Hindlimb muscle (tissue), 1 donor: ENCODE results near the gene YRDC. TPM values are rescaled to one million over a fixed set of nuclear protein-coding genes. Genes with fewer than 3 reads are reported as not detected.

ENCODE experiments used
- DNase-seq: peaks from one replicate; pipeline ENCODE4 v3.0.0-alpha.2; 2013
- polyA plus RNA-seq: library from polyadenylated mRNA; unstranded; fragments of 120-200 nt; gene quantifications from one replicate; pipeline ENCODE4 v1.2.1, GENCODE V29; 2013; ENCODE audit not compliant: insufficient read length

The YRDC gene
- polyA plus RNA-seq, 1 donor = 7.0 TPM

DNA sequence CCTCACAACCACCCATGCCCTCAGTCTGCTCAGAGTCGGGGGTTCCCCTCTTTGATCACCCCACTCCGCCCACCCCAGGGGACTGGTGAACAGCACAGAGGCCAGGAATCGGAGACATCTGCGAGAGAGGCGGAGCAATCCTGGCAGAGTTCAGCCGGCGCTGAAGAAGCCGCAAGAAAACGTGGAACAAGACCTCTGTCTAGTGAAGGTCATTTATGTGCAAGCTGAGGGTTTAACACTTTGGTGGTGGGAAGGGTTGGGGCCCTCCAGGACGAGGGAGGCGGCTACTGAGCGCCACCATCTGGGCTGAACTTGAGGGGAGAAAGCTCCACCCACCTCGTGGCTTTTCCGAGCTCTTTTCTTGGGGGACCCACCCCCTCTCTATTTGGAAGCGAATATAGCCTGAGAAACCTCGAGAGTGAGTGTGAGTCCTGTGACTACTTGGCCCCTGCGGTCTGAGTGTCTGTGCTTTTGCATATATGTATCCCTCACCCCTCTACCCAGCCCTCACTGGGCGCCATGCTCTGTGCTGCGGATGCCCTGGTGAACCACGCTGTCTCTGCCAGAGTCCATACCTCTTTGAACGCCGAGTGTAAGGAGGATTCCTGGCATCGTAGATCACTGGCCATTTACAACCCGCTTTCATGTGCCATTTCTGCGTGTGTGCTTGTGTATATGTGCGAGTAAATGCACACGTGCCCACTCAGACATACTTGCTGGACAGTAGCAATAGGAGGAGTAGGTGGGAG, 41.9 kb downstream of the YRDC start:
- no peak for DNase-seq

GRCh38 chr1:37764888-37765441, 43.0 kb downstream of the YRDC start, which contains the start of gene EPHA10:
EPHA10 (minus strand) TSS chr1:37765120; CDS start chr1:37765066, 54 bp downstream.
- no peak for DNase-seq

DNA sequence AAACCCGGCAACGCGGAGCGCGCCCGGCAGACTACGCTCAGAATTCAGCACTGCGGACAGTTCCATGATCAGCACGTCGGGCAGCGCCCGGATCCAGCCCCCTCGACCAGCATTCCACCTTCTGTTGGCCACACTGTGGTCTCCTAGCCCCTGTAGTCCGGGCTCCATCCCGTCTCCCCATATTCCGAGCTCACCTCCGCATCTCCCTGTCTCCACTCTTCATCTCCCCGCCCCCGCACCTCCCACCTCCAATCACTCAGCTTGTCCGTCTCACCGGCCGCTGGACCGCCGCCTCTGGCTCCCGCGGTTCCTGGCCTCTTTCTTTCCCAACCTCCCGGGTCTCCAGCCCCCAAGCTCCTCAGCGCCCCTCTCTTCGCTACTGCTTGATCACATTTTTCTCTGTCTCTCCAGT, 43.6 kb downstream of the YRDC start:
- peak; percentile 62 for DNase-seq

DNA sequence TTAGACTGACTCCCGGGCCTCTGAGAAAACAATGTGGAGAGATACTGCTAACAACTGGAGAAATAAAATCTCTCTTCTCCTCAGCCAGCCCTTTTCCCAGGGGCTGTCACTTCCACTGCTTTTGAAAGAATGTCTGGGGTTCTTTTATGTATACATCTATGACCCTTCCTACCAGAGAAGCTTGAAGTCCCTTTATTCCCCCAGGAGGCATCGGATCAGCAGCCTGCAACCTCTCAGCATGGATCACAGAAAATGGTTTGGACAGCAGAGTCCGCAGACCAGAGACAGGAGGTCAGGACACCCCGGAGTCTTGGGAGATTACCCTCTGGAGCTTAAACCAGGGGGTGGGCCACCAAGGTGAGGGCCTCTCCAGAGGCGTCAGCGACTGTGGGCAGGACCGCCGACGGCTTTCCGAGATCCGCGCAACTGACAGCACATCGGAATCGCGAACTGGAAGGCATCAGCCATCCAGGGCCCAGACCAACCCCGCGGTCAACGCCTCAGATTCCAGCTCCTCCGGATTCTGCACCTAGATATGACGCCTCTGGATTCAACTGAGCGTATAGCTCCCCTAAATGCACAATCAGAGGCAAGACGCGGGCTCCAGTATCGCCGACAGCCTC, 44.1 kb downstream of the YRDC start:
- no peak for DNase-seq

DNA sequence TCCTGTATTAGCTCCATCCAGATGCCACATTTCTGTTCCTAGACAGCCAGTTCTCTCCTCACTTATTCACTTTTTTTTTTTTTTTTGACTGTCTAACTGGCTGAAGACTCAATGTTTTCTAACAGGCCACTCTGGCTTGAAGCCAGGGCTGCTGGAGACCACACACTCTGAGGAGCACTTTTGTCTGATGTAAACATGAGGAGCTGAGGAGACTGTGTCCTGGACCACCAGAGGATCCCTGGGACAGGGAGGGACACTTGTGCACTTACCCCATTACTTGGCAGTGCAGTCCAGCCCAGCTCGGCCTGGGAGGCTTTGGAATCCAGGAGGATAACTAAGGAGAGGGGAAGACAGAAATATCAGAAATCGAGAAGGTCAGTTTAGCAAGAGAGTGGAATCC, 45.5 kb downstream of the YRDC start:
- DNase-seq = no peak

- DNase-seq = no peak
Observed at GRCh38 chr1:37761416-37762095, 46.5 kb downstream of the YRDC start.

DNA sequence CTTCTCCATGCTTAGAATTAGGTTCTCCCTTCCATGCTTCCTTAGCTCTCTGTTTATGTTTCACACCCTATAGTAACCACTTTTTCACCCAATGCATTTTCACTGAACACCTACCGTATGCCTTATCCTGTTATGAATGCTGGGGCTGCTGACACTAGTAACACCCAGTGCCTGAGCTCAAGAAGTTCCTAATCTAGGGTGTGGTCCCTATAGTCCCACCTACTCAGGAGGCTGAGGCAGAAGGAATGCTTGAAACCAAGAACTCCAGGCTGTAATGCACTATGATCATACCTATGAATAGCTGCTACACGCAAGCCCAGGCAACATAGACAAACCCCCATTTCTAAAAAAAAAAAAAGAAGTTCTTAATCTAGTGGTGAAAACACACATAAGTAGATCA, 48.6 kb downstream of the YRDC start:
- DNase-seq = no peak

- DNase-seq = no peak
Observed at GRCh38 chr1:37755951-37756560, 52.0 kb downstream of the YRDC start.

- DNase-seq = no peak
Observed at GRCh38 chr1:37755290-37755689, 52.7 kb downstream of the YRDC start.

DNA sequence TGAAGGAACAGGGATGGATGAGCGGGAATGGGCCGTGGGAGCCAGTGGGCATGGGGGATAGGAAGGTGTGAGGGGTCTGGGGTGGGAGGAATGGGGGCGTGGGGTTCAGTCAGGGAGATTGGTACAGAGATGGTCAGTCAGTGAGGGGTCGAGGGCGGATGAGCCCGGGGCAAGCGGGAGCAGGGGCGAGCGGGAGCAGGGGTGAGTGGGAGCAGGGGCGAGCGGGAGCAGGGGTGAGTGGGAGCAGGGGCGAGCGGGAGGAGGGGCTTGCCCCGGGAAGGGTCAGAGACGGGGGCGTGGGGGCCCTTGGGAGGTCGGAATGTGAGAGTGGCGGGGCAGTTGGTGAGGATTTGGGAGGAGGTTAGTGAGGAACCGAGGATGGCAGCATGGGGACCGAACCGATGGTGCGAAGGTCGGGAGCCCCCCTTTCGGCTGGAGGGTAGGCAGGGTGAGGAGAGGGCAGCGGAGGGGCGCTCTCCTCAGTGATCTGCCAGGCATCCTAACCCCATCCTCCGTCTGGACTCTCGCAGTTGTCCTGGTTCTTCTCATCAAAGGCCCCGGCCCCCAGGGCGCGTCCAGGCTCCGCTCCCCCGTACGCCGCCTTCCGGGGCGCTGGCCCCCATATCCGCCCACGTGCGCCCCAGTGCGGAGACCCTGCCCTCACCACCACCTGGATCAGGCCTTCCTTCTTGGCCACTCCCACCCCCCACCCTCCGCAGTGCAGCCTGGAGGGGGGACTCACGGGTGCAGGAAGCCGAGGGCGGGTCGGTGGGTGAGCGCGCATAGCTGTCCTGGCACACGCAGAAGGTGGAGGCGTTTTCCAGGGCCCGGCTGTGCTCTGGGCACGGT, 54.3 kb downstream of the YRDC start:
- DNase-seq = no peak

Other genes with a start within 250 kb of the YRDC start
- gene GNL2, start 212.3 kb downstream of the YRDC start, polyA plus RNA-seq = 45.7 TPM
- gene RSPO1, start 173.3 kb downstream of the YRDC start, polyA plus RNA-seq = not detected
- gene CDCA8, start 115.7 kb downstream of the YRDC start, polyA plus RNA-seq = 7.1 TPM
- not detected for gene EPHA10, start 43.1 kb downstream of the YRDC start, polyA plus RNA-seq
- gene MANEAL, start 14.4 kb downstream of the YRDC start, polyA plus RNA-seq = 2.9 TPM
- 46.7 TPM for gene C1orf122, start 418 bp downstream of the YRDC start, polyA plus RNA-seq
- gene MTF1, start 51.4 kb upstream of the YRDC start, polyA plus RNA-seq = 5.7 TPM
- 10.6 TPM for gene INPP5B, start 138.8 kb upstream of the YRDC start, polyA plus RNA-seq
- gene SF3A3, start 181.8 kb upstream of the YRDC start, polyA plus RNA-seq = 55.6 TPM
- gene FHL3, start 197.3 kb upstream of the YRDC start, polyA plus RNA-seq = 162 TPM
- gene UTP11, start 204.5 kb upstream of the YRDC start, polyA plus RNA-seq = 85.8 TPM
- 0.65 TPM for gene POU3F1, start 238.6 kb upstream of the YRDC start, polyA plus RNA-seq